ENCODE measurements around the gene FAM83F. TPM values are rescaled to one million over a fixed set of nuclear protein-coding genes. Genes with fewer than 3 reads are reported as not detected.

FAM83F gene
- total and polyA plus RNA-seq, 4 donors: 0.39 to 1.5 (median 1.2) TPM

DNA sequence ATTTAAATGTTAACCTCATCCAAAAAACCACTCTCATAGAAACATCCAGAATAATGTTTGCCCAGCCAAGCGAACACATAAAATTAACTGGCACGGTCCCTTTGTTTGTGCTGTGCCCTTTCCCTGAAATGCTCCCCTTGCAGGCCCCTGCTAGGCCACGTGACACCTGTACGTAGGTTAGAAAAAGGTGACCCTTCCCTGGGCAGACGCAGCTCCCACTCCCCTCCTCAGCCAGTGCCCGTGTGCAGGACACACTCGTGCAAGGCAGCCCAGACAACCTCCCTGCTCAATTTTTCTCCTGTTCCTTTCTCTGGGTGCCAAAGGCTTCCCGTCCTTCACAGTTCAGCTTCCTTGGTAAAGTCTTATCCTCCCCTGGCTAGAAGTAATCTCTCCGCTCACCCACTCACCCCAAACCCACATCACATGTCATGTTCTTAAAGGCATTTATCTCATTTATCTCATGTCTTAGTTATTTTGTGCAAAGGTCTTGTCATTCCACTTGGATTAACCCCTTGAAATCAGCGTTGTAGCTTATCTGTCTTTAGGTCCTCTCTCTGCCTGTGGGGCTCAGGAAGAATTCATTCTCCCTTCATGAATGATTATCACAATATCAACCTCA, 20.7 kb downstream of the FAM83F start:
- no peak overlapping the region for H3K4me3 ChIP-seq (ENCODE audit: low read depth in 1 of 3, low read length in 3 of 3)
- 76% methylated on average over 10 of the region's 10 CpGs for WGBS
- DNase-seq (ENCODE audit: low spot score): no peak
- no peaks in the 10 kb centered on the region for H3K36me3 ChIP-seq (ENCODE audit: control insufficient read depth in 4 of 4, insufficient read depth in 3 of 4, low read depth in 1 of 4, low read length in 3 of 4)
- H3K9me3 ChIP-seq (ENCODE audit: control insufficient read depth in 4 of 4, low read length in 3 of 4): no peaks in the 10 kb centered on the region
- H3K27me3 ChIP-seq (ENCODE audit: control insufficient read depth in 4 of 4, insufficient read depth in 4 of 4, low read length in 3 of 4): no peaks in the 10 kb centered on the region
- H3K27ac ChIP-seq (ENCODE audit: low read depth in 1 of 2, low read length in 2 of 2): no peak overlapping the region
- H3K9ac ChIP-seq (ENCODE audit: low read depth in 1 of 2, low read length in 2 of 2): no peak overlapping the region
- TF ChIP-seq TAF1 (conservative IDR thresholded peaks at IDR 0.05) (no peak), HNF4G (IDR thresholded peaks at IDR 0.05) (no peak), YY1 (IDR thresholded peaks at IDR 0.05) (no peak), RXRA (IDR thresholded peaks at IDR 0.05) (no peak), RAD21 (IDR thresholded peaks at IDR 0.05) (no peak), EGR1 (IDR thresholded peaks at IDR 0.05; ENCODE audit: low read depth in 2 of 2) (no peak), JUND (IDR thresholded peaks at IDR 0.05) (no peak), SP1 (IDR thresholded peaks at IDR 0.05) (no peak), NR2F2 (IDR thresholded peaks at IDR 0.05) (no peak), FOXA1 (IDR thresholded peaks at IDR 0.05) (no peak)
- TF ChIP-seq, protein P1, sequence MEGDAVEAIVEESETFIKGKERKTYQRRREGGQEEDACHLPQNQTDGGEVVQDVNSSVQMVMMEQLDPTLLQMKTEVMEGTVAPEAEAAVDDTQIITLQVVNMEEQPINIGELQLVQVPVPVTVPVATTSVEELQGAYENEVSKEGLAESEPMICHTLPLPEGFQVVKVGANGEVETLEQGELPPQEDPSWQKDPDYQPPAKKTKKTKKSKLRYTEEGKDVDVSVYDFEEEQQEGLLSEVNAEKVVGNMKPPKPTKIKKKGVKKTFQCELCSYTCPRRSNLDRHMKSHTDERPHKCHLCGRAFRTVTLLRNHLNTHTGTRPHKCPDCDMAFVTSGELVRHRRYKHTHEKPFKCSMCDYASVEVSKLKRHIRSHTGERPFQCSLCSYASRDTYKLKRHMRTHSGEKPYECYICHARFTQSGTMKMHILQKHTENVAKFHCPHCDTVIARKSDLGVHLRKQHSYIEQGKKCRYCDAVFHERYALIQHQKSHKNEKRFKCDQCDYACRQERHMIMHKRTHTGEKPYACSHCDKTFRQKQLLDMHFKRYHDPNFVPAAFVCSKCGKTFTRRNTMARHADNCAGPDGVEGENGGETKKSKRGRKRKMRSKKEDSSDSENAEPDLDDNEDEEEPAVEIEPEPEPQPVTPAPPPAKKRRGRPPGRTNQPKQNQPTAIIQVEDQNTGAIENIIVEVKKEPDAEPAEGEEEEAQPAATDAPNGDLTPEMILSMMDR (IDR thresholded peaks at IDR 0.05; ENCODE audit: low read depth, low read length, missing input control): no peak
- TF ChIP-seq, protein P2, sequence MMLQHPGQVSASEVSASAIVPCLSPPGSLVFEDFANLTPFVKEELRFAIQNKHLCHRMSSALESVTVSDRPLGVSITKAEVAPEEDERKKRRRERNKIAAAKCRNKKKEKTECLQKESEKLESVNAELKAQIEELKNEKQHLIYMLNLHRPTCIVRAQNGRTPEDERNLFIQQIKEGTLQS (IDR thresholded peaks at IDR 0.05): no peak
- TF ChIP-seq, protein P3, sequence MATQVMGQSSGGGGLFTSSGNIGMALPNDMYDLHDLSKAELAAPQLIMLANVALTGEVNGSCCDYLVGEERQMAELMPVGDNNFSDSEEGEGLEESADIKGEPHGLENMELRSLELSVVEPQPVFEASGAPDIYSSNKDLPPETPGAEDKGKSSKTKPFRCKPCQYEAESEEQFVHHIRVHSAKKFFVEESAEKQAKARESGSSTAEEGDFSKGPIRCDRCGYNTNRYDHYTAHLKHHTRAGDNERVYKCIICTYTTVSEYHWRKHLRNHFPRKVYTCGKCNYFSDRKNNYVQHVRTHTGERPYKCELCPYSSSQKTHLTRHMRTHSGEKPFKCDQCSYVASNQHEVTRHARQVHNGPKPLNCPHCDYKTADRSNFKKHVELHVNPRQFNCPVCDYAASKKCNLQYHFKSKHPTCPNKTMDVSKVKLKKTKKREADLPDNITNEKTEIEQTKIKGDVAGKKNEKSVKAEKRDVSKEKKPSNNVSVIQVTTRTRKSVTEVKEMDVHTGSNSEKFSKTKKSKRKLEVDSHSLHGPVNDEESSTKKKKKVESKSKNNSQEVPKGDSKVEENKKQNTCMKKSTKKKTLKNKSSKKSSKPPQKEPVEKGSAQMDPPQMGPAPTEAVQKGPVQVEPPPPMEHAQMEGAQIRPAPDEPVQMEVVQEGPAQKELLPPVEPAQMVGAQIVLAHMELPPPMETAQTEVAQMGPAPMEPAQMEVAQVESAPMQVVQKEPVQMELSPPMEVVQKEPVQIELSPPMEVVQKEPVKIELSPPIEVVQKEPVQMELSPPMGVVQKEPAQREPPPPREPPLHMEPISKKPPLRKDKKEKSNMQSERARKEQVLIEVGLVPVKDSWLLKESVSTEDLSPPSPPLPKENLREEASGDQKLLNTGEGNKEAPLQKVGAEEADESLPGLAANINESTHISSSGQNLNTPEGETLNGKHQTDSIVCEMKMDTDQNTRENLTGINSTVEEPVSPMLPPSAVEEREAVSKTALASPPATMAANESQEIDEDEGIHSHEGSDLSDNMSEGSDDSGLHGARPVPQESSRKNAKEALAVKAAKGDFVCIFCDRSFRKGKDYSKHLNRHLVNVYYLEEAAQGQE (IDR thresholded peaks at IDR 0.05): no peak
- TF ChIP-seq, protein P4, sequence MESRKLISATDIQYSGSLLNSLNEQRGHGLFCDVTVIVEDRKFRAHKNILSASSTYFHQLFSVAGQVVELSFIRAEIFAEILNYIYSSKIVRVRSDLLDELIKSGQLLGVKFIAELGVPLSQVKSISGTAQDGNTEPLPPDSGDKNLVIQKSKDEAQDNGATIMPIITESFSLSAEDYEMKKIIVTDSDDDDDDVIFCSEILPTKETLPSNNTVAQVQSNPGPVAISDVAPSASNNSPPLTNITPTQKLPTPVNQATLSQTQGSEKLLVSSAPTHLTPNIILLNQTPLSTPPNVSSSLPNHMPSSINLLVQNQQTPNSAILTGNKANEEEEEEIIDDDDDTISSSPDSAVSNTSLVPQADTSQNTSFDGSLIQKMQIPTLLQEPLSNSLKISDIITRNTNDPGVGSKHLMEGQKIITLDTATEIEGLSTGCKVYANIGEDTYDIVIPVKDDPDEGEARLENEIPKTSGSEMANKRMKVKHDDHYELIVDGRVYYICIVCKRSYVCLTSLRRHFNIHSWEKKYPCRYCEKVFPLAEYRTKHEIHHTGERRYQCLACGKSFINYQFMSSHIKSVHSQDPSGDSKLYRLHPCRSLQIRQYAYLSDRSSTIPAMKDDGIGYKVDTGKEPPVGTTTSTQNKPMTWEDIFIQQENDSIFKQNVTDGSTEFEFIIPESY (IDR thresholded peaks at IDR 0.05): no peak
- peaks cover 0 to 4% (median 0%) of the 10 kb centered on the region in 4 donors for H3K4me1 ChIP-seq (ENCODE audit: control insufficient read depth in 4 of 4, insufficient read depth in 4 of 4, low read length in 3 of 4)

DNA sequence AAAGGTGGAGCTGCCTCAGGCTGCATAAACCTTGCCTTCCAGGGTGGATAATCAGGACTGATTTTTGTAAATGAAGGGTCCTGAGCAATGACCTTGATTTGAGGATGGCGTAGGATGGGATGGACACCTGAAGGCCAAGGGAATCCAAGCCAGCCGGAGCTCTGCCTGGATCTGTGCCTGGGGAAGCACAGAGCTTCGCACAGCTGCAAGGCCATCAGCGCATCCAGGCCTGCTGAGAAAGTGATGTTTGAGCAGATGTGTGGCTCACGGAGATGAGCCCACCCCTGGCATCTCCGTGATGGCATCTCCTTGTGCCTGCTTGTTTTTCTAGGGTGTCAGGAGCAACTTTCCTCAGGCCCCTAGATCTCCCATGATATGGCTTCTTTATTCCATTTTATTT, 23.3 kb downstream of the FAM83F start:
- Histone ChIP-seq H3K9me3 (ENCODE audit: control insufficient read depth in 4 of 4, low read length in 3 of 4) (no peaks in the 10 kb centered on the region), H3K36me3 (ENCODE audit: control insufficient read depth in 4 of 4, insufficient read depth in 3 of 4, low read depth in 1 of 4, low read length in 3 of 4) (no peaks in the 10 kb centered on the region), H3K27me3 (ENCODE audit: control insufficient read depth in 4 of 4, insufficient read depth in 4 of 4, low read length in 3 of 4) (no peaks in the 10 kb centered on the region), H3K4me3 (ENCODE audit: low read depth in 1 of 3, low read length in 3 of 3) (no peak overlapping the region), H3K27ac (ENCODE audit: low read depth in 1 of 2, low read length in 2 of 2) (no peak overlapping the region), H3K9ac (ENCODE audit: low read depth in 1 of 2, low read length in 2 of 2) (no peak overlapping the region), H3K4me1 (ENCODE audit: control insufficient read depth in 4 of 4, insufficient read depth in 4 of 4, low read length in 3 of 4) (peaks cover 0 to 4% (median 0%) of the 10 kb centered on the region in 4 donors)
- no peak for DNase-seq (ENCODE audit: low spot score)
- WGBS: 96% methylated on average over 6 of the region's 6 CpGs
- no peak for TF ChIP-seq FOXA1 (IDR thresholded peaks at IDR 0.05)
- TF ChIP-seq HNF4A (conservative IDR thresholded peaks at IDR 0.05): no peak
- no peak for TF ChIP-seq JUND (IDR thresholded peaks at IDR 0.05)
- no peak for TF ChIP-seq GABPA (IDR thresholded peaks at IDR 0.05 in 1 of 2, conservative IDR thresholded peaks at IDR 0.05 in 1 of 2)
- TF ChIP-seq EGR1 (IDR thresholded peaks at IDR 0.05; ENCODE audit: low read depth in 2 of 2): no peak
- TF ChIP-seq HNF4G (IDR thresholded peaks at IDR 0.05): no peak
- no peak for TF ChIP-seq TAF1 (conservative IDR thresholded peaks at IDR 0.05)
- no peak for TF ChIP-seq FOXA2 (IDR thresholded peaks at IDR 0.05)
- TF ChIP-seq, protein P5, sequence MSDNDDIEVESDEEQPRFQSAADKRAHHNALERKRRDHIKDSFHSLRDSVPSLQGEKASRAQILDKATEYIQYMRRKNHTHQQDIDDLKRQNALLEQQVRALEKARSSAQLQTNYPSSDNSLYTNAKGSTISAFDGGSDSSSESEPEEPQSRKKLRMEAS (IDR thresholded peaks at IDR 0.05): no peak
- TF ChIP-seq RXRA (IDR thresholded peaks at IDR 0.05): no peak
- no peak for TF ChIP-seq RAD21 (IDR thresholded peaks at IDR 0.05)
- TF ChIP-seq YY1 (IDR thresholded peaks at IDR 0.05): no peak
